ENCODE results near the gene TRIM66. TPM values are rescaled to one million over a fixed set of nuclear protein-coding genes. Genes with fewer than 3 reads are reported as not detected.

The TRIM66 gene
- total and polyA plus RNA-seq, 2 of the 8 experiments (the other 6 are each of a cell fraction or from before 2014, with no cell fraction given), result 3.1 to 3.5 TPM

DNA sequence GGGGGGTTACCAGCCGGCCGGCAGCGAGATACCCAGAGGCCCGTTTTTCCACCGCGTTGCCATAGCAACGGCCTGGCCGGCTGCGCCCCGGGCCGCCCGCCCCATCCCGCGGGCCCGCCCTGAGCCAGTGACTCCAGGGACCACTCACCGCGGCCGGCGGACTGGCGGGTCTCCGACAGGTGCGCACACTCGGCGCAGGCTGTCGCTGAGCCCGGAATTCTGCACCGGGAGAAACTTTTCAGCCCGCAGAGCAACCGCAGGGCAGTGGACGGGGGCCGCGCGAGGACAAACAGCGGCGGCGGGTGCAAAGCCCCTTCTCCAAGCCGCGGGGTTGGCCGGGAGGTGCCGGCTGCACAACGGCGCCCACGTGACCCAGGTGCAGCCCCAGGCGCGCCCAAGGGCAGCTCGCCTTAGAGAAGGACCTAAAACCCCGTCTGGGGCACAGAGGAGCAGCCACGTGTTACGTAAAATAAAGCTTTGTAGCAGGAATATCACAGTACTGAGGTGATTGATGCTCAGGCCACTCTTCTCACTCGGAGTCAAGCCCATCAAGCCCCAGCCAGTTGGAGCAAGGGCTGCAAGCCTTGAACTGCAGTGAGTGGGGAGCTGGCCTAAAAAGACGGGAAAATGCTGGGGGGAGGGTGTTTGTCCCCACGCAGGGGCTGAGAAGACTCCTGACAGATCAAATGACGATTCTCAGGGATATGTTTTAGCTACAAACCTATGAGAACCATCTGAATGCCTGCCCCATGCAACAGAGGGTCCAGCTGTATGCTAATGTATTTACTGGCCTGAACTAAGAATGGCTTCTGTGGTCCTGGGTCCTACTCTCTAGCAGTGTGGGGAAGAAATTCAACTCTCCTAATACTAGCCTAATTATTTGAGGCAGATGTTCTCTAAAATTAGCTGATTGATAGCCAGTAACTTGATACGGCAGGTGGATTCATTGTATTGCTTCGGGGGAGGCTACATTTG is 88.2 kb downstream of the TRIM66 start, which contains the start of gene STK33 (continued):
- TF ChIP-seq, protein P1, sequence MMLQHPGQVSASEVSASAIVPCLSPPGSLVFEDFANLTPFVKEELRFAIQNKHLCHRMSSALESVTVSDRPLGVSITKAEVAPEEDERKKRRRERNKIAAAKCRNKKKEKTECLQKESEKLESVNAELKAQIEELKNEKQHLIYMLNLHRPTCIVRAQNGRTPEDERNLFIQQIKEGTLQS (IDR thresholded peaks at IDR 0.05; ENCODE audit: insufficient read depth, low read depth, low read length), result peak; percentile 70; the same call in 1 of the 2 replicates
- TF ChIP-seq HDAC2 (IDR thresholded peaks at IDR 0.05; ENCODE audit: borderline replicate concordance in 1 of 2, low read depth in 2 of 2, low read length in 2 of 2), result 0 out of 4 replicates have a peak, but pooled peaks of 1 of the 2 experiments have one; percentile 52
- TF ChIP-seq KDM5A (IDR thresholded peaks at IDR 0.05; ENCODE audit: low read length), result no peak
- peak; percentile 81 for TF ChIP-seq KDM4A (IDR thresholded peaks at IDR 0.05; ENCODE audit: low read depth, low read length, severe bottlenecking)
- TF ChIP-seq BRCA1 (IDR thresholded peaks at IDR 0.05; ENCODE audit: low read depth, low read length), result no peak
- TF ChIP-seq EZH2 (IDR thresholded peaks at IDR 0.05; ENCODE audit: low read depth, low read length, severe bottlenecking), result no peak
- TF ChIP-seq, protein P2, sequence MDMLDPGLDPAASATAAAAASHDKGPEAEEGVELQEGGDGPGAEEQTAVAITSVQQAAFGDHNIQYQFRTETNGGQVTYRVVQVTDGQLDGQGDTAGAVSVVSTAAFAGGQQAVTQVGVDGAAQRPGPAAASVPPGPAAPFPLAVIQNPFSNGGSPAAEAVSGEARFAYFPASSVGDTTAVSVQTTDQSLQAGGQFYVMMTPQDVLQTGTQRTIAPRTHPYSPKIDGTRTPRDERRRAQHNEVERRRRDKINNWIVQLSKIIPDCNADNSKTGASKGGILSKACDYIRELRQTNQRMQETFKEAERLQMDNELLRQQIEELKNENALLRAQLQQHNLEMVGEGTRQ (IDR thresholded peaks at IDR 0.05; ENCODE audit: low read length), result peak; percentile 90
- TF ChIP-seq POLR2A (IDR thresholded peaks at IDR 0.05; ENCODE audit: control extremely low read depth in 1 of 2, low read depth in 2 of 2, low read length in 2 of 2), result peak; percentile 54
- TF ChIP-seq, protein P3, sequence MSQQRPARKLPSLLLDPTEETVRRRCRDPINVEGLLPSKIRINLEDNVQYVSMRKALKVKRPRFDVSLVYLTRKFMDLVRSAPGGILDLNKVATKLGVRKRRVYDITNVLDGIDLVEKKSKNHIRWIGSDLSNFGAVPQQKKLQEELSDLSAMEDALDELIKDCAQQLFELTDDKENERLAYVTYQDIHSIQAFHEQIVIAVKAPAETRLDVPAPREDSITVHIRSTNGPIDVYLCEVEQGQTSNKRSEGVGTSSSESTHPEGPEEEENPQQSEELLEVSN (IDR thresholded peaks at IDR 0.05), result peak; percentile 54
